GM19397 (cell line): ENCODE measurements around the gene AFP.
"Not testable (repeated sequence)": the region's sequence is repeated elsewhere in the genome, so short reads cannot be mapped to it uniquely, and the experiment has no call there.

Experiments
- ATAC-seq: cut with Tn5 transposase; IDR thresholded peaks from one replicate; pipeline ENCODE4 v1.9.1; 2021; ENCODE audit warnings: mild to moderate bottlenecking, moderate library complexity; ENCODE audit not compliant: unreplicated experiment

Gene AFP

DNA sequence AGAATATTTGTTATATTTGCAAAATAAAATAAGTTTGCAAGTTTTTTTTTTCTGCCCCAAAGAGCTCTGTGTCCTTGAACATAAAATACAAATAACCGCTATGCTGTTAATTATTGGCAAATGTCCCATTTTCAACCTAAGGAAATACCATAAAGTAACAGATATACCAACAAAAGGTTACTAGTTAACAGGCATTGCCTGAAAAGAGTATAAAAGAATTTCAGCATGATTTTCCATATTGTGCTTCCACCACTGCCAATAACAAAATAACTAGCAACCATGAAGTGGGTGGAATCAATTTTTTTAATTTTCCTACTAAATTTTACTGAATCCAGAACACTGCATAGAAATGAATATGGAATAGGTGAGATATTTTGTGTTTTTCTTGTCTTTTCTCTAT is at the start of gene AFP:
TSS of gene AFP (plus strand) at position 238 of the 400 bp plus-strand sequence. CDS start at position 280, 42 bp downstream.
- ATAC-seq: no peak

DNA sequence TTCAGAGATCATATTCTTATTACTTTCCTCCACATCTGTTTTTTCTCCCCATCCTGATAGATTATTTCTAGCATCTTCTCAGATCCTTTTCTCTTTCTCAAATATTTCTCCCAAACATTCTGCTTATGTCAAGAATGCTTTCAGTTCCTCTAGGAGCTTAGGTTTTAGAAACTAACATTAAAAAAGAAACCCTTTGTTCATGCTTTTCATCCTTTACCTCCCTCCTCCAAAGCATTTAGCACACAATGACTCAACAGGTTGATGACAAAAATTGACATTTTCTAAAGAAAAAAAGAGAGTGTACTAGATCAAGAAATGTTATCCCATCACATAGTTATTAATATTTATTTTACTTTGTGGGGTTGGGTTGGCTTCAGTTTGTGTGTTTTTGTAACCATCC is 48.5 kb upstream of the AFP start:
- ATAC-seq: no peak

DNA sequence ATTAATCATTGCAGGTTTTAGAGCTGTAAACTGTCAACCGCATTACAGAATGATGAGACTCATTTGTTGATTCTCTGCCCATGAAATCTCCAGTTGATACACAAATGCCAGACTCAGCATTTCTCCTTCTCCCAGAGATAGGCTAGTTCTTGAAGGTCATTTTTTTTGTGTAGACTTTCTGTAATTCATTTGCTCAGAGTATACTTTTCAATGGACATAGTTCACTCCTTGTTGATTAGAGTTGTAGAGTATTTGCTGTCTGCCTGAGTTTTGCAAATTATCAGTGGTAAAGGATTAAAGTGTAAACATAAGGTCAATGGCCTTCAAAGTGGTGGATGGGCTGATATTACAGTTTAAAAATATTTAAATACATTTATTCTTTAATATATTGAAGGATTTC is 47.1 kb upstream of the AFP start:
- no peak for ATAC-seq

DNA sequence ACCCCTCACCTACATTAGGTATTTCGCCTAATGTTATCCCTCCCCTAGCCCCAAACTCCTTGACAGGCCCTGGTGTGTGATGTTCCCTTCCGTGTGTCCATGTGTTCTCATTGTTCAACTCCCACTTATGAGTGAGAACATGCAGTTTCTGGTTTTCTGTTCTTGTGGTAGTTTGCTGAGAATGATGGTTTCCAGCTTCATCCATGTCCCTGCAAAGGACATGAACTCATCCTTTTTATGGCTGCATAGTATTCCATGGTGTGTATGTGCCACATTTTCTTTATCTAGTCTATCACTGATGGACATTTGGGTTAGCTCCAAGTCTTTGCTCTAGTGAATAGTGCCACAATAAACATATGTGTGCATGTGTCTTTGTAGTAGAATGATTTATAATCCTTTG is 46.4 kb upstream of the AFP start:
- ATAC-seq: not testable (repeated sequence)

DNA sequence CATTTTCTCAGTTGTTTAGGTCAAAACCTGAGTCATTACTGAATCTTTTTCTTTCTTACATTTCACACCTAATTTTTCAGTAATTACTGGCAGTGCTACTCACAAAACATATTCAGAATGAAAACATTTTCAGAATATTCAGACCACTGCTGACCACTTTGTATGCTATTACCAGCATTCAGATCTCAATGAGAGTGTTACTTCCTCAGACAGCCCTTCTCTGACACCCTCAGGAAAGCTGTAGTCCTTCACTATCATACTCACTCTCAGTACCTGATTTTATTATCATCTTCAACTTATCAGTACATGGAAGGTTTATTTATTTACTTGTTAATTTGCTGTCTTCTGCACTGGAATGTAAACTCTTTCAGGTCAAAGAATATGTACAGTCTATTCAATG is 44.2 kb upstream of the AFP start:
- no peak for ATAC-seq

DNA sequence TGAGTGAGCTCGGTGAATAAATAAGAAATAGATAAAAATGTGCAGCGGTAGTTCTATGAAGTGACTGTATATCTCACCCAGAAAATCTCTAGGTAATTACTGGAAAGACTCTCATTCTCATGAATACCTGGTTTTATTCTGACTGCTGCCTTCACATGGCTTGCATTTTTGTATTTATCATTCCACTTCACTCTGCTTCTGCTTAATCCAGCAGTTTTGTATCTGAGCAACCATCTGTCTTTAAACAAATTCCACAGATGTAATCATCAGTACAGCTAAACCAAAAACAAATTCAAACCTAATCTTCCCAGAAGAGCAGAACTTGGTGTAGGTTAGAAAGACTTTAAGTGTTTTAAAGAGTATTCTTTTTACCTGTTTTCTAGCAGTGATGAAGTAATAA is 43.1 kb upstream of the AFP start:
- no peak for ATAC-seq

DNA sequence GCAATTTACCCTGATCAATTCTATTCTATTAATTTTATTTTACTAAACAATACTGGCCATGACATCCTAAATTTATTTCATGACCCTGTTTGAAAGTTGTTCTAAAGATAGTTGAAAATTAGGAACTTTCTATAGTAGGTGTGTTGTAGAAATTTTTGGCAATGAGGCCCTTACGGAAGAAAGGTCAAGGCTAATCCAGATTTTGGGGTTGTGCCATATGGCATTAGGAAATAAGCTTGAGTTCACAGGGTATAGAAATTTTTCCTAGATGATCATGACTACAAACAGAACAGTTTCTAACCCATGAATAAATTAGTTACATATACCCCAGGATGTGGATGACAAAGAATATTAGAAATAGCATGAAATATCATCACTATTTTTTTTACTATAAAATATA is 39.7 kb upstream of the AFP start:
- no peak for ATAC-seq

DNA sequence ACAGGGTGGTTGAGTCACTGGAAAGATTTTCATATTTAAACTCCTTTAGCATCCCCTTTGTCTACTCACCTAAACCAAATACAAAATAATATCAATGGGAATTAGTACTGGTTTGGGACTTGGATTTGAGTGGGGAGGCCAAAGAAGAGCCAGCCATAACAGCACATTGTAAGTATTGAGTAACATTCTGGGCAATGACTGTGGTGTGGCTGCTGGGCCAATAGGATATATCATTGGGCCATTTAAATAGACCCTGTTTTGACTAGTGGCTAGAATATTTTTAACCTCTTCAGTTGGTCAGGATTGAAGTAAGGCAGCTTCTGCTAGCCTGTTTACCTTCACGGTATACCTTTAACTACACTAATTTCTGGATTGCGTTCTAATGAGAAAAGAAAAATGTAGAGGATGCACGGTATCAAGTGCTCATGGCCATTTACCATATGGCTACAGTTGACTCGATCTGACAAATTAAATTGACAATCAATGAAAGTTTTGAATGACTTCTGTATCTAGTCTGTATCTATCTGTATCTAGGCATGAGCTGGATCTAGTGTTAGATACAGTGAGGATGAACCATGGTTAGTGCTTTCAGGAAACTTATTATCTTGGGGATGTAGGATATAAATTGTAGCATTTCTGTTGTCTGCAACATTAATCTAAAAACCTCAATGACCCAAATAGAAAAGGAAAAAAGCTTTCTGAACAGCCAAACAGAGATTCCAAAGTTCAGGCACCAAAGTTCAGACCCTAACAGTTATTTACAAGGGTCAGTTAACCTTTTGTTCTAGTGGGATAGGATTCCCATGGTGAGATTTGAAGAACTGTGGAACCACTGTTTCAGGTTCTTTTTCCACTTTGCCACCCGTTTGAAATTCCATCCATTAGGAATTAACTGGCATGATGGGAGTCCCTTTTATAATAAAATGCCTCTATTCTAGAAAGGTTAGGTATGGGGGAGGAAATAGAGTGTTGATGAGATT is 38.7 kb upstream of the AFP start:
- no peak for ATAC-seq

DNA sequence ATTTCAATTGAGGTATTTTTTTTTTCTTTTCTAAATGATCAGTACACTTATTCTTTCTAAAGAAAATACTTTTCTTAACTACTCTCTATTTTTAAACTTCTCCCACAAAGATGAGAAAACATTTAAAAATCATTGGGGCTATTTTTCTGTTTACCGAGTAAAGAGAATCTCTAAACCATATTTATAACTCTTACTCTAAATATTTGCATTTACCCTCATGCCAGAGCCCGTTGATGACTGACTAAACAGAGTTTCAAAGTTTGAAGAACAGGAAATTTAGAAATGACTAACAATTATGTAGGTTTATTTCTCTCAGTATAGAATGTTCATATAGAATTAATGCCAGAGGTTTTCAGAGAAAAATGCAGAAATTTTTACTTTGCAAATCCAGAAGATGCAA is 34.6 kb upstream of the AFP start:
- no peak for ATAC-seq

DNA sequence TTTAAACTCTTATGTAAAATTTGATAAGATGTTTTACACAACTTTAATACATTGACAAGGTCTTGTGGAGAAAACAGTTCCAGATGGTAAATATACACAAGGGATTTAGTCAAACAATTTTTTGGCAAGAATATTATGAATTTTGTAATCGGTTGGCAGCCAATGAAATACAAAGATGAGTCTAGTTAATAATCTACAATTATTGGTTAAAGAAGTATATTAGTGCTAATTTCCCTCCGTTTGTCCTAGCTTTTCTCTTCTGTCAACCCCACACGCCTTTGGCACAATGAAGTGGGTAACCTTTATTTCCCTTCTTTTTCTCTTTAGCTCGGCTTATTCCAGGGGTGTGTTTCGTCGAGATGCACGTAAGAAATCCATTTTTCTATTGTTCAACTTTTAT is 32.0 kb upstream of the AFP start, which contains the start of gene ALB:
TSS of gene ALB (plus strand) at position 246 of the 400 bp plus-strand sequence. CDS start at position 287, 41 bp downstream.
- no peak for ATAC-seq

DNA sequence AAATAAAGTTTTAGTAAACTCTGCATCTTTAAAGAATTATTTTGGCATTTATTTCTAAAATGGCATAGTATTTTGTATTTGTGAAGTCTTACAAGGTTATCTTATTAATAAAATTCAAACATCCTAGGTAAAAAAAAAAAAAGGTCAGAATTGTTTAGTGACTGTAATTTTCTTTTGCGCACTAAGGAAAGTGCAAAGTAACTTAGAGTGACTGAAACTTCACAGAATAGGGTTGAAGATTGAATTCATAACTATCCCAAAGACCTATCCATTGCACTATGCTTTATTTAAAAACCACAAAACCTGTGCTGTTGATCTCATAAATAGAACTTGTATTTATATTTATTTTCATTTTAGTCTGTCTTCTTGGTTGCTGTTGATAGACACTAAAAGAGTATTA is 31.6 kb upstream of the AFP start:
- no peak for ATAC-seq

DNA sequence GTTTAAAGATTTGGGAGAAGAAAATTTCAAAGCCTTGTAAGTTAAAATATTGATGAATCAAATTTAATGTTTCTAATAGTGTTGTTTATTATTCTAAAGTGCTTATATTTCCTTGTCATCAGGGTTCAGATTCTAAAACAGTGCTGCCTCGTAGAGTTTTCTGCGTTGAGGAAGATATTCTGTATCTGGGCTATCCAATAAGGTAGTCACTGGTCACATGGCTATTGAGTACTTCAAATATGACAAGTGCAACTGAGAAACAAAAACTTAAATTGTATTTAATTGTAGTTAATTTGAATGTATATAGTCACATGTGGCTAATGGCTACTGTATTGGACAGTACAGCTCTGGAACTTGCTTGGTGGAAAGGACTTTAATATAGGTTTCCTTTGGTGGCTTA is 30.9 kb upstream of the AFP start:
- ATAC-seq: no peak

DNA sequence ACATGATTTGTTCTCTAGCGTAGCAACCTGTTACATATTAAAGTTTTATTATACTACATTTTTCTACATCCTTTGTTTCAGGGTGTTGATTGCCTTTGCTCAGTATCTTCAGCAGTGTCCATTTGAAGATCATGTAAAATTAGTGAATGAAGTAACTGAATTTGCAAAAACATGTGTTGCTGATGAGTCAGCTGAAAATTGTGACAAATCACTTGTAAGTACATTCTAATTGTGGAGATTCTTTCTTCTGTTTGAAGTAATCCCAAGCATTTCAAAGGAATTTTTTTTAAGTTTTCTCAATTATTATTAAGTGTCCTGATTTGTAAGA is 29.5 kb upstream of the AFP start:
- no peak for ATAC-seq

DNA sequence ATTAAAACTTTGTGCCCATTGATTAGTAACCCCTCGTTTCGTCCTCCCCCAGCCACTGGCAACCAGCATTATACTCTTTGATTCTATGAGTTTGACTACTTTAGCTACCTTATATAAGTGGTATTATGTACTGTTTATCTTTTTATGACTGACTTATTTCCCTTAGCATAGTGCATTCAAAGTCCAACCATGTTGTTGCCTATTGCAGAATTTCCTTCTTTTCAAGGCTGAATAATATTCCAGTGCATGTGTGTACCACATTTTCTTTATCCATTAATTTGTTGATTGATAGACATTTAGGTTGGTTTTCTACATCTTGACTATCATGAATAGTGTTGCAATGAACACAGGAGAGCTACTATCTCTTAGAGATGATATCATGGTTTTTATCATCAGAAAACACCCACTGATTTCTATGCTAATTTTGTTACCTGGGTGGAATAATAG is 28.8 kb upstream of the AFP start:
- ATAC-seq: no peak

DNA sequence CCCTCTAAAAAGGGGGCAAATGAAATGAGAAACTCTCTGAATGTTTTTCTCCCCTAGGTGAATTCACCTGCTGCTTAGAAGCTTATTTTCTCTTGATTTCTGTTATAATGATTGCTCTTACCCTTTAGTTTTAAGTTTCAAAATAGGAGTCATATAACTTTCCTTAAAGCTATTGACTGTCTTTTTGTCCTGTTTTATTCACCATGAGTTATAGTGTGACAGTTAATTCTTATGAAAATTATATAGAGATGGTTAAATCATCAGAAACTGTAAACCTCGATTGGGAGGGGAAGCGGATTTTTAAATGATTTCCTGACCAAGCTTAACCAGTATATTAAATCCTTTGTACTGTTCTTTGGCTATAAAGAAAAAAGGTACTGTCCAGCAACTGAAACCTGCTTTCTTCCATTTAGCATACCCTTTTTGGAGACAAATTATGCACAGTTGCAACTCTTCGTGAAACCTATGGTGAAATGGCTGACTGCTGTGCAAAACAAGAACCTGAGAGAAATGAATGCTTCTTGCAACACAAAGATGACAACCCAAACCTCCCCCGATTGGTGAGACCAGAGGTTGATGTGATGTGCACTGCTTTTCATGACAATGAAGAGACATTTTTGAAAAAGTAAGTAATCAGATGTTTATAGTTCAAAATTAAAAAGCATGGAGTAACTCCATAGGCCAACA is 27.7 kb upstream of the AFP start:
- ATAC-seq: no peak

DNA sequence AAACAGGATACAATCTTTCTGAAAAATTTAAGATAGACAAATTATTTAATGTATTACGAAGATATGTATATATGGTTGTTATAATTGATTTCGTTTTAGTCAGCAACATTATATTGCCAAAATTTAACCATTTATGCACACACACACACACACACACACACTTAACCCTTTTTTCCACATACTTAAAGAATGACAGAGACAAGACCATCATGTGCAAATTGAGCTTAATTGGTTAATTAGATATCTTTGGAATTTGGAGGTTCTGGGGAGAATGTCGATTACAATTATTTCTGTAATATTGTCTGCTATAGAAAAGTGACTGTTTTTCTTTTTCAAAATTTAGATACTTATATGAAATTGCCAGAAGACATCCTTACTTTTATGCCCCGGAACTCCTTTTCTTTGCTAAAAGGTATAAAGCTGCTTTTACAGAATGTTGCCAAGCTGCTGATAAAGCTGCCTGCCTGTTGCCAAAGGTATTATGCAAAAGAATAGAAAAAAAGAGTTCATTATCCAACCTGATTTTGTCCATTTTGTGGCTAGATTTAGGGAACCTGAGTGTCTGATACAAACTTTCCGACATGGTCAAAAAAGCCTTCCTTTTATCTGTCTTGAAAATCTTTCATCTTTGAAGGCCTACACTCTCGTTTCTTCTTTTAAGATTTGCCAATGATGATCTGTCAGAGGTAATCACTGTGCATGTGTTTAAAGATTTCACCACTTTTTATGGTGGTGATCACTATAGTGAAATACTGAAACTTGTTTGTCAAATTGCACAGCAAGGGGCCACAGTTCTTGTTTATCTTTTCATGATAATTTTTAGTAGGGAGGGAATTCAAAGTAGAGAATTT is 26.8 kb upstream of the AFP start:
- ATAC-seq: no peak

DNA sequence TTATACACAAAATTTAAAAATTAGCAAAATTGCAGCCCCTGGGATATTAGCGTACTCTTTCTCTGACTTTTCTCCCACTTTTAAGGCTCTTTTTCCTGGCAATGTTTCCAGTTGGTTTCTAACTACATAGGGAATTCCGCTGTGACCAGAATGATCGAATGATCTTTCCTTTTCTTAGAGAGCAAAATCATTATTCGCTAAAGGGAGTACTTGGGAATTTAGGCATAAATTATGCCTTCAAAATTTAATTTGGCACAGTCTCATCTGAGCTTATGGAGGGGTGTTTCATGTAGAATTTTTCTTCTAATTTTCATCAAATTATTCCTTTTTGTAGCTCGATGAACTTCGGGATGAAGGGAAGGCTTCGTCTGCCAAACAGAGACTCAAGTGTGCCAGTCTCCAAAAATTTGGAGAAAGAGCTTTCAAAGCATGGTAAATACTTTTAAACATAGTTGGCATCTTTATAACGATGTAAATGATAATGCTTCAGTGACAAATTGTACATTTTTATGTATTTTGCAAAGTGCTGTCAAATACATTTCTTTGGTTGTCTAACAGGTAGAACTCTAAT is 26.0 kb upstream of the AFP start:
- no peak for ATAC-seq

DNA sequence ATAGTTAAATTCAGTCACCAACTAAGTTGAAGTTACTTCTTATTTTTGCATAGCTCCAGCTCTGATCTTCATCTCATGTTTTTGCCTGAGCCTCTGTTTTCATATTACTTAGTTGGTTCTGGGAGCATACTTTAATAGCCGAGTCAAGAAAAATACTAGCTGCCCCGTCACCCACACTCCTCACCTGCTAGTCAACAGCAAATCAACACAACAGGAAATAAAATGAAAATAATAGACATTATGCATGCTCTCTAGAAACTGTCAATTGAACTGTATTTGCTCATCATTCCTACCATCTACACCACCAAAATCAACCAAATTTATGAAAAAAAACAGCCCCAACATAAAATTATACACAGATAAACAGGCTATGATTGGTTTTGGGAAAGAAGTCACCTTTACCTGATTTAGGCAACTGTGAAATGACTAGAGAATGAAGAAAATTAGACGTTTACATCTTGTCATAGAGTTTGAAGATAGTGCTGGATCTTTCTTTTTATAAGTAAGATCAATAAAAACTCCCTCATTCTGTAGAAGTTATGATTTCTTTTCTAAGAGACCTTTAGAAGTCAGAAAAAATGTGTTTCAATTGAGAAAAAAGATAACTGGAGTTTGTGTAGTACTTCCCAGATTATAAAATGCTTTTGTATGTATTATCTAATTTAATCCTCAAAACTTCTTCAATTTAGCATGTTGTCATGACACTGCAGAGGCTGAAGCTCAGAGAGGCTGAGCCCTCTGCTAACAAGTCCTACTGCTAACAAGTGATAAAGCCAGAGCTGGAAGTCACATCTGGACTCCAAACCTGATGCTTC is 24.9 kb upstream of the AFP start:
- no peak for ATAC-seq

DNA sequence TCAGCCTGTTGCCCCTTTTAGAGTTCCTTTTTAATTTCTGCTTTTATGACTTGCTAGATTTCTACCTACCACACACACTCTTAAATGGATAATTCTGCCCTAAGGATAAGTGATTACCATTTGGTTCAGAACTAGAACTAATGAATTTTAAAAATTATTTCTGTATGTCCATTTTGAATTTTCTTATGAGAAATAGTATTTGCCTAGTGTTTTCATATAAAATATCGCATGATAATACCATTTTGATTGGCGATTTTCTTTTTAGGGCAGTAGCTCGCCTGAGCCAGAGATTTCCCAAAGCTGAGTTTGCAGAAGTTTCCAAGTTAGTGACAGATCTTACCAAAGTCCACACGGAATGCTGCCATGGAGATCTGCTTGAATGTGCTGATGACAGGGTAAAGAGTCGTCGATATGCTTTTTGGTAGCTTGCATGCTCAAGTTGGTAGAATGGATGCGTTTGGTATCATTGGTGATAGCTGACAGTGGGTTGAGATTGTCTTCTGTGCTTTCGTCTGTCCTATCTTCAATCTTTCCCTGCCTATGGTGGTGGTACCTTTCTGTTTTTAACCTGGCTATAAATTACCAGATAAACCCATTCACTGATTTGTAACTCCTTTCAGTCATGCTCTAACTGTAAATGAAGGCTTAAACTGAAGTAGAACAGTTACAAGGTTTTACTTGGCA is 24.1 kb upstream of the AFP start:
- ATAC-seq: no peak
